Testis (tissue), 3 donors: ENCODE data around the gene FRMD4B. TPM values are rescaled to one million over a fixed set of nuclear protein-coding genes. Genes with fewer than 3 reads are reported as not detected.

ENCODE experiments used
- DNase-seq: peaks from one replicate; pipeline ENCODE4 v3.0.0-alpha.2; 2019
- H3K27ac ChIP-seq, 2 donors: fragments of 200-600 bp; sonication (generic); one replicate each; pipeline ENCODE4 v1.5.1; 2019
- H3K27me3 ChIP-seq: fragments of 200-600 bp; sonication (generic); one replicate; pipeline ENCODE4 v1.5.1; 2019
- H3K36me3 ChIP-seq: fragments of 200-600 bp; sonication (generic); one replicate; pipeline ENCODE4 v1.5.1; 2017; ENCODE audit warnings: low read depth; ENCODE audit errors: missing control alignments
- H3K4me1 ChIP-seq: fragments of 200-600 bp; sonication (generic); one replicate; pipeline ENCODE4 v1.5.1; 2019
- H3K4me3 ChIP-seq, 2 donors: fragments of 200-600 bp; sonication (generic); one replicate each; pipeline ENCODE4 v1.5.1; 2017 to 2019
- H3K9me3 ChIP-seq: fragments of 200-600 bp; sonication (generic); one replicate; pipeline ENCODE4 v1.5.1; 2017
- POLR2A ChIP-seq: fragments of 450-650 bp; IDR thresholded peaks from one replicate; pipeline ENCODE4 v1.6.1; 2017; ENCODE audit warnings: antibody characterized with exemption, mild to moderate bottlenecking, moderate library complexity
- WGBS, 2 donors: methylation state at CpG; one replicate each; pipeline ENCODE4 v1.1.5; 2018; 5-methylcytosine and 5-hydroxymethylcytosine counted together
- intact Hi-C: fragments of 100-400 bp; cut with DNase I; formaldehyde crosslinking; loops from one replicate; pipeline ENCODE4 v1.15.1; 2023; ENCODE audit warnings: low total_unique reads
- polyA plus RNA-seq: library from polyadenylated mRNA; stranded (reverse); fragments of 350-450 nt; fragmentation: Illumina TruSeq; extraction: RNeasy Lipid Tissue Mini Kit (QIAGEN cat#74804); gene quantifications from one replicate; pipeline ENCODE4 v1.2.3, GENCODE V29; 2014; ENCODE audit warnings: low read depth, low replicate concordance; ENCODE audit not compliant: insufficient read depth
- total RNA-seq, 2 donors: library from RNA; depleted of rRNA; stranded (reverse); fragments of >200 nt; gene quantifications; one replicate each; pipeline ENCODE4 v1.2.3, GENCODE V29; 2016
- TF ChIP-seq, protein P1 (sequence below), 3 experiments: fragments of 450-650 bp in 2 of 3; fragments of 200-600 bp in 1 of 3; sonication (generic) in 1 of 3; IDR thresholded peaks; one replicate each; pipeline ENCODE4 v1.5.1; 2016 to 2019; ENCODE audit warnings: antibody characterized with exemption in 3 of 3, mild to moderate bottlenecking in 2 of 3, moderate library complexity in 1 of 3

Gene FRMD4B
- total and polyA plus RNA-seq, 3 donors from 2014 or later, result 10.2 to 17.8 (median 13.7) TPM

GRCh38 chr3:69300296-69300695 is 85.6 kb downstream of the FRMD4B start:
- WGBS, 2 donors, result 76 to 100% methylated on average over 2 of the region's 2 CpGs
- no peak overlapping the region for H3K27ac ChIP-seq
- intact Hi-C loops, result no loop called here
- no peaks in the 10 kb centered on the region for H3K27me3 ChIP-seq
- TF ChIP-seq, protein P1, sequence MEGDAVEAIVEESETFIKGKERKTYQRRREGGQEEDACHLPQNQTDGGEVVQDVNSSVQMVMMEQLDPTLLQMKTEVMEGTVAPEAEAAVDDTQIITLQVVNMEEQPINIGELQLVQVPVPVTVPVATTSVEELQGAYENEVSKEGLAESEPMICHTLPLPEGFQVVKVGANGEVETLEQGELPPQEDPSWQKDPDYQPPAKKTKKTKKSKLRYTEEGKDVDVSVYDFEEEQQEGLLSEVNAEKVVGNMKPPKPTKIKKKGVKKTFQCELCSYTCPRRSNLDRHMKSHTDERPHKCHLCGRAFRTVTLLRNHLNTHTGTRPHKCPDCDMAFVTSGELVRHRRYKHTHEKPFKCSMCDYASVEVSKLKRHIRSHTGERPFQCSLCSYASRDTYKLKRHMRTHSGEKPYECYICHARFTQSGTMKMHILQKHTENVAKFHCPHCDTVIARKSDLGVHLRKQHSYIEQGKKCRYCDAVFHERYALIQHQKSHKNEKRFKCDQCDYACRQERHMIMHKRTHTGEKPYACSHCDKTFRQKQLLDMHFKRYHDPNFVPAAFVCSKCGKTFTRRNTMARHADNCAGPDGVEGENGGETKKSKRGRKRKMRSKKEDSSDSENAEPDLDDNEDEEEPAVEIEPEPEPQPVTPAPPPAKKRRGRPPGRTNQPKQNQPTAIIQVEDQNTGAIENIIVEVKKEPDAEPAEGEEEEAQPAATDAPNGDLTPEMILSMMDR (IDR thresholded peaks at IDR 0.05), result no peak
- TF ChIP-seq POLR2A, result no peak
- no peaks in the 10 kb centered on the region for H3K36me3 ChIP-seq
- no peaks in the 10 kb centered on the region for H3K9me3 ChIP-seq
- no peak overlapping the region for H3K4me3 ChIP-seq
- DNase-seq, result no peak
- no peaks in the 10 kb centered on the region for H3K4me1 ChIP-seq

DNA sequence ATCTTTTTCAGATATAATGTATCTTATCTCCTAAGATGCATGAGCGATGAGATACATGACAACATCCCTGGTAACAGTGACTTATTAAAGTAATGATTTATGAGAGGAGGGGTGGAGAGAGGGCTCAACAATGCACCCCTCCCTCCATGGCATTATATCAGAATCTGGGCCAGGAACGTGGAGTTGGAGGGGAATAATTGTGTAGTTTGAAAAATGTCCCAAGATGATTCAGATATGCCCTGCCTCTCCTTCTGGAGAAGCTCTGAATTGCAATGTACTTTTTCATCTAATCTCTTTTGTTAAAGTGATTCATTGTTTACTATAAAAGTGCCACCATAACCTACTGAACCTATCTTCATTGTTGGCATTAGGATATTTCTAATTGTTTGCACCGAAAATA is 86.5 kb downstream of the FRMD4B start:
- Histone ChIP-seq H3K9me3 (no peaks in the 10 kb centered on the region), H3K4me1 (peaks cover 3% of the 10 kb centered on the region), H3K36me3 (no peaks in the 10 kb centered on the region), H3K27me3 (no peaks in the 10 kb centered on the region), H3K27ac (no peak overlapping the region), H3K4me3 (no peak overlapping the region)
- WGBS, 2 donors, result 68 to 80% methylated on average over 3 of the region's 3 CpGs
- DNase-seq, result no peak
- intact Hi-C loops, result loop anchor here (10.0 kb wide), 1 partner anchor 135 kb away; no protein-coding TSS in a partner anchor
- TF ChIP-seq, protein P1 (IDR thresholded peaks at IDR 0.05), result no peak
- no peak for TF ChIP-seq POLR2A

DNA sequence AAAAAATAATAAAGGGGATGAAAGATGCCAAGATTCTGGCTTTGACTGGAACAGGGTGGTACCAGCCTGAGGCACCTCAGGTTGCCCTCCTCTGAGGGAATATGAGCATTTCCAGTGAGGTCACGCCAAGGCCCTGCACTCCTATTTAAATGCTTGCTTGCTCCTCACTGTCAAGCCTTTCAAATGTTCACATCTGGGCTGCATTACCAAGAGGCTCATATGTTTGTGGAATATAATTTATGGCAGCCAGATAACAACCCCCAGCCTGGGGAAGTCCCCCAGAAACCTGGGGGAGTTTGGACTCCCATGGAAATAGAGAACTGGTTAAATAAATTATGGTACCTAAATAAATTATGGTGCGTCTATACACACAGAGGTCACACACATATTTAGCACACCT is 88.4 kb downstream of the FRMD4B start:
- intact Hi-C loops, result loop anchor here (10.0 kb wide), 1 partner anchor 133 kb away; no protein-coding TSS in a partner anchor

DNA sequence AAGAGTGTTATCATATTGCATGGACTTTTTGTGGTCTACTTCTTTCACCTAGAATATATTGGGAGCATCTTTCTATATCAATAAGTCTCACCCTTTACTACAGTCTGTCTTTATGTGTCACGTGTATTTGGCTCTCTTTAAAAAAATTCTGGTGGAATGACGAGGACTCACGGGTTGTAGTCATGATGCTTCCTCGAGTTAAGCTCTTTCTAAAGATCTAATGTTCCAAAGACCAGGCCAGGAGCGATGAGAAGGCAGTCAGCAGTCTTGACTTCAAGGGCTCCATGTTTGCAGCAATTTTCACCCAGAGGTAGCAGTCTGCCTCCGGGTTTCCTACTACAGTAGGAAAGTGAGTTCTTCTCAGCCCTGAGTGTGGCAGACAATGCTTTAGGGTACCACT is 88.9 kb downstream of the FRMD4B start:
- intact Hi-C loops, result loop anchor here (10.0 kb wide), 1 partner anchor 132 kb away; no protein-coding TSS in a partner anchor
- Histone ChIP-seq H3K9me3 (no peaks in the 10 kb centered on the region), H3K36me3 (no peaks in the 10 kb centered on the region), H3K4me1 (peaks cover 9% of the 10 kb centered on the region), H3K4me3 (no peak overlapping the region), H3K27ac (no peak overlapping the region), H3K27me3 (no peaks in the 10 kb centered on the region)
- 81 to 86% methylated on average over 6 of the region's 6 CpGs for WGBS, 2 donors
- no peak for TF ChIP-seq POLR2A
- TF ChIP-seq, protein P1 (IDR thresholded peaks at IDR 0.05), result no peak
- no peak for DNase-seq

More for the DNA sequence above, 88.4 kb downstream of the FRMD4B start:
- Histone ChIP-seq H3K36me3 (no peaks in the 10 kb centered on the region), H3K4me3 (no peak overlapping the region), H3K27me3 (no peaks in the 10 kb centered on the region), H3K4me1 (peaks cover 9% of the 10 kb centered on the region), H3K27ac (no peak overlapping the region), H3K9me3 (no peaks in the 10 kb centered on the region)
- 76 to 84% methylated on average over 2 of the region's 2 CpGs for WGBS, 2 donors
- TF ChIP-seq POLR2A, result no peak
- TF ChIP-seq, protein P1 (IDR thresholded peaks at IDR 0.05), result no peak
- DNase-seq, result no peak
